Measurements from ENCODE around the gene DOP1A.

Gene DOP1A

GRCh38 chr6:83167726-83168278, 100.3 kb downstream of the DOP1A start:
- H3K4me3 ChIP-seq (ENCODE audit: low read length) = no peak overlapping the region
- no peak for DNase-seq (ENCODE audit: low read depth)
- TF ChIP-seq CTCF (conservative IDR thresholded peaks at IDR 0.05; ENCODE audit: low read length) = no peak

GRCh38 chr6:83168556-83168955, 101.1 kb downstream of the DOP1A start:
- no peak overlapping the region for H3K4me3 ChIP-seq (ENCODE audit: low read length)
- no peak for TF ChIP-seq CTCF (conservative IDR thresholded peaks at IDR 0.05; ENCODE audit: low read length)
- DNase-seq (ENCODE audit: low read depth) = no peak

- DNase-seq (ENCODE audit: low read depth) = no peak
- TF ChIP-seq CTCF (conservative IDR thresholded peaks at IDR 0.05; ENCODE audit: low read length) = no peak
- no peak overlapping the region for H3K4me3 ChIP-seq (ENCODE audit: low read length)
These were observed 101.6 kb downstream of the DOP1A start for GRCh38 chr6:83169106-83169505.

- peak; percentile 6 for DNase-seq (ENCODE audit: low read depth)
- no peak overlapping the region for H3K4me3 ChIP-seq (ENCODE audit: low read length)
- TF ChIP-seq CTCF (conservative IDR thresholded peaks at IDR 0.05; ENCODE audit: low read length) = no peak
These were observed 102.0 kb downstream of the DOP1A start for GRCh38 chr6:83169511-83169910.

- no peak for TF ChIP-seq CTCF (conservative IDR thresholded peaks at IDR 0.05; ENCODE audit: low read length)
- no peak overlapping the region for H3K4me3 ChIP-seq (ENCODE audit: low read length)
- no peak for DNase-seq (ENCODE audit: low read depth)
These were observed 108.8 kb downstream of the DOP1A start for GRCh38 chr6:83176246-83176645.

- DNase-seq (ENCODE audit: low read depth) = no peak
- no peak for TF ChIP-seq CTCF (conservative IDR thresholded peaks at IDR 0.05; ENCODE audit: low read length)
- no peak overlapping the region for H3K4me3 ChIP-seq (ENCODE audit: low read length)
These were observed 113.0 kb downstream of the DOP1A start for GRCh38 chr6:83180426-83180950.

GRCh38 chr6:83182114-83182513, 114.6 kb downstream of the DOP1A start:
- H3K4me3 ChIP-seq (ENCODE audit: low read length) = no peak overlapping the region
- DNase-seq (ENCODE audit: low read depth) = no peak
- TF ChIP-seq CTCF (conservative IDR thresholded peaks at IDR 0.05; ENCODE audit: low read length) = no peak

Data from AG10803 (cell line).